ENCODE data around the gene GTPBP10.
A peak's percentile ranks its signal among the peaks of the same experiment; 100 is the strongest.

- no peak for TF ChIP-seq EP300 (IDR thresholded peaks at IDR 0.05)
- TF ChIP-seq, protein P1, sequence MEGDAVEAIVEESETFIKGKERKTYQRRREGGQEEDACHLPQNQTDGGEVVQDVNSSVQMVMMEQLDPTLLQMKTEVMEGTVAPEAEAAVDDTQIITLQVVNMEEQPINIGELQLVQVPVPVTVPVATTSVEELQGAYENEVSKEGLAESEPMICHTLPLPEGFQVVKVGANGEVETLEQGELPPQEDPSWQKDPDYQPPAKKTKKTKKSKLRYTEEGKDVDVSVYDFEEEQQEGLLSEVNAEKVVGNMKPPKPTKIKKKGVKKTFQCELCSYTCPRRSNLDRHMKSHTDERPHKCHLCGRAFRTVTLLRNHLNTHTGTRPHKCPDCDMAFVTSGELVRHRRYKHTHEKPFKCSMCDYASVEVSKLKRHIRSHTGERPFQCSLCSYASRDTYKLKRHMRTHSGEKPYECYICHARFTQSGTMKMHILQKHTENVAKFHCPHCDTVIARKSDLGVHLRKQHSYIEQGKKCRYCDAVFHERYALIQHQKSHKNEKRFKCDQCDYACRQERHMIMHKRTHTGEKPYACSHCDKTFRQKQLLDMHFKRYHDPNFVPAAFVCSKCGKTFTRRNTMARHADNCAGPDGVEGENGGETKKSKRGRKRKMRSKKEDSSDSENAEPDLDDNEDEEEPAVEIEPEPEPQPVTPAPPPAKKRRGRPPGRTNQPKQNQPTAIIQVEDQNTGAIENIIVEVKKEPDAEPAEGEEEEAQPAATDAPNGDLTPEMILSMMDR (IDR thresholded peaks at IDR 0.05) = peak in 1 of 5 experiments; percentile 12
These were observed 33.8 kb upstream of the GTPBP10 start for GRCh38 chr7:90312745-90313144.
